ENCODE data around the gene SKA2. TPM values are rescaled to one million over a fixed set of nuclear protein-coding genes. Genes with fewer than 3 reads are reported as not detected.
"Not testable (repeated sequence)": the region's sequence is repeated elsewhere in the genome, so short reads cannot be mapped to it uniquely, and the experiment has no call there.

Gene SKA2
- polyA plus RNA-seq (ENCODE audit: insufficient read length in 4 of 4) = 10 to 100 TPM; 63.5 to 86.4 (median 80.4) TPM

- DNase-seq (ENCODE audit: low read depth in 4 of 4, low spot score in 2 of 4) = peak in 3 of 4 donors; percentile 98 to 99 (median 99)
Measured at GRCh38 chr17:59154721-59155438, at the start of gene SKA2. Gene SKA2 (minus strand): TSS chr17:59155186. CDS start chr17:59155163, 23 bp downstream.

GRCh38 chr17:59202320-59202719, 47.3 kb upstream of the SKA2 start:
- no peak for DNase-seq (ENCODE audit: low read depth in 4 of 4, low spot score in 2 of 4)

DNA sequence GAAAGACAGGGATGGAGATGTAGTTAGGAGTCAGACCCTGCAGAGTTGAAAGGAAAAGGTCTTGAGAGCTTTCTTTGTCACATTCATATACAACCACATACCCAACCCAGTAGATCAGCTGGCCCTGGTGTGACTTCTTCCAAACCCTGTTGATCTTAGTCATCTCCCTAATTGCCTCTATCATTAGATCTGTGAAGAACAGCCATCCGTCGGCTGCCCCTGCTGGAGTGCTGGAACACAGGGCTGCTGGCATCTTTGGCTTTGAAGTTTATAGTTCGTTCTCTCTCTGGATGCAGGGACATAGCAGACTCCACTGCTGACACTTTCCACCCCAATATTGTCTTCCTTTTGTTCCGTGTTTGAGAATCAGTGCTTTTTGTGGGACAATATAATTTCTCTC, 44.4 kb upstream of the SKA2 start:
- DNase-seq (ENCODE audit: low read depth in 4 of 4, low spot score in 2 of 4) = no peak

DNA sequence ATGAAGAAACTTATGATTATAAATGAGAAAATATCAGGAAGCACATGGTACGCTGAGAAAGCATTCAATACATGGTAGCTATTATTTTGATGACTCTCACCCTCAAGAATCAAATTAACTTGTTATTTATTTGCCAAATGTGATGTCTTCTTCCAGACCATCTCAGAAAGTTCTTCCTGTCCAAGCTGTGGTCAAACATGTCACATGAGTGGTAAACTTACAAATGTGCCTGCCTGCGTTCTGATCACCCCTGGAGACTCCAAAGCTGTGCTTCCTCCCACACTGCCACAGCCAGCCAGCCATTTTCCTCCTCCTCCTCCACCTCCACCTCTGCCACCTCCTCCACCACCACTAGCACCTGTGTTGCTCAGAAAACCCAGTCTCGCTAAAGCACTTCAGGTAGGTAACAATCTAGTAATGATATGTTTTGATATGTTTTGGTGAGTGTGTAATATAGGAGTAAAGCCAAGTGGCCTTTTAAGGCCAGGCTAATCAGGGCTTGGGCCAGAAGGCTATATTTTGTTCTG, 38.4 kb upstream of the SKA2 start:
- no peak for DNase-seq (ENCODE audit: low read depth in 4 of 4, low spot score in 2 of 4)

GRCh38 chr17:59190806-59191205, 35.8 kb upstream of the SKA2 start:
- DNase-seq (ENCODE audit: low read depth in 4 of 4, low spot score in 2 of 4) = no peak

- no peak for DNase-seq (ENCODE audit: low read depth in 4 of 4, low spot score in 2 of 4)
Measured at GRCh38 chr17:59186850-59187249, 31.9 kb upstream of the SKA2 start.

- DNase-seq (ENCODE audit: low read depth in 4 of 4, low spot score in 2 of 4) = no peak
Measured at GRCh38 chr17:59185997-59186396, 31.0 kb upstream of the SKA2 start.

DNA sequence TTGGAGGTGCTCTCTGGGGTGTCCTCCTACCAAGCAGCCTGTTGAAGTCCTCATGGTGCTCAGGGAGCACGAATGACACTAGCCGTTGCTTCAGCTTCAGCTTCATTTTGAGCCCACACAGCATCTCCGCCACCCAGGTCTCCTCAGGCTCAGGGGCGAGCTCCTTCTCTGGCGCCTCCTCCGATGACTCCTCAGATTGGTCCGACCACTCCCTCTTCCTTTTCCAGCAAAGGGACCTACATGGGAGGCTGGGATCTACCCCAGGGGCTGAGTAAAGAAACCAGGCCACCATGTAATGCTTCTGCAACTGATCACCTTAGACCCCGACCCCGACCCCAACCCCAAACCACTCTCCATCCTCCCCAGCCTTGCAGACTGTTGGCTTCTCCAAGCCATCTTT, 26.5 kb upstream of the SKA2 start:
- no peak for DNase-seq (ENCODE audit: low read depth in 4 of 4, low spot score in 2 of 4)

DNA sequence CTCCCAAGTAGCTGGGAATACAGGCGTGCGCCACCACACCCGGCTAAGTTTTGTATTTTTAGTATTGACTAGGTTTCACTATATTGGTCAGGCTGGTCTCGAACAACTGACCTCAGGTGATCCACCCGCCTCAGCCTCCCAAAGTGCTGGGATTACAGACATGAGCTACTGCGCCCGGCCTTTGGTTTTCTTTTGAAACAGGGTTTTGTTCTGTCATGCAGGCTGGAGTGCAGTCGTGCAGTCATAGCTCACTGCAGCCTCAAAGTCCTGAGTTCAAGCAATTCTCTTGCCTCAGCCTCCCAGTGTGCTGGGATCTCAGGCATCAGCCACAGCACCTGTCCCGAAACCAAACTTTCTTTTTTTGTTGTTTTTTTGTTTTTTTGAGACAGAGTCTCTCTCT, 25.6 kb upstream of the SKA2 start:
- DNase-seq (ENCODE audit: low read depth in 4 of 4, low spot score in 2 of 4) = no peak

DNA sequence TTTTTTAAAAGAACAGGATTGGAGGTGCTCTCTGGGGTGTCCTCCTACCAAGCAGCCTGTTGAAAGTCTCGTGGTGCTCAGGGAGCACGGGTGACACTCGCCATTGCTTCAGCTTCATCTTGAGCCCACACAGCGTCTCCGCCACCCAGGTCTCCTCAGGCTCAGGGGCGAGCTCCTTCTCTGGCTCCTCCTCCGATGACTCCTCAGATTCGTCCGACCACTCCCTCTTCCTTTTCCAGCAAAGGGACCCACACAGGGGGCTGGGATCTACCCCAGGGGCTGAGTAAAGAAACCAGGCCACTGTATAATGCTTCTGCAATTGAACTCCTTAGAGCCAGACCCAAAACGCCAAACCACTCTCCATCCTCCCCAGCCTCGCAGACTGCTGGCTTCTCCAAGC, 24.6 kb upstream of the SKA2 start:
- DNase-seq (ENCODE audit: low read depth in 4 of 4, low spot score in 2 of 4) = not testable (repeated sequence)

- DNase-seq (ENCODE audit: low read depth in 4 of 4, low spot score in 2 of 4) = no peak
Measured at GRCh38 chr17:59178266-59178985, 23.4 kb upstream of the SKA2 start.

GRCh38 chr17:59175076-59175475, 20.1 kb upstream of the SKA2 start:
- no peak for DNase-seq (ENCODE audit: low read depth in 4 of 4, low spot score in 2 of 4)

DNA sequence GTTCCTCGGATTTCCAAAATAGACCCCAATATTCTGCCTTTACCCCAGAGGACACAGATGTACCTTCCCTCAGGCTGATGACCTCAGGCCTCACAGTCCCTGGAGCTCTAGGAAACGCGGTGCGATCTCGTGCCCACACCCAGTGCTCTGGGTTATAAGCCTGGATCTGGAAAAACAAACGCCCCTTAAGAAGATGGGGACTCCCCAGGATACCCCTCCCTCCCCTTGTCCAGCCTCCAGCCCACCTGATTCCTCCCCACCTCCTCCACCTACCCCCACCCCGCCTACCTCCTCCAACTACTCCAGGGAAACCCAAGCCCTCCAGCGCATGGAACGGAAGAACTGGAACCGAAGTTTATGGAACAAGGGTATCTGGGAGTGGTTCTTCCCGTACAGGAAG, 19.7 kb upstream of the SKA2 start:
- no peak for DNase-seq (ENCODE audit: low read depth in 4 of 4, low spot score in 2 of 4)

DNA sequence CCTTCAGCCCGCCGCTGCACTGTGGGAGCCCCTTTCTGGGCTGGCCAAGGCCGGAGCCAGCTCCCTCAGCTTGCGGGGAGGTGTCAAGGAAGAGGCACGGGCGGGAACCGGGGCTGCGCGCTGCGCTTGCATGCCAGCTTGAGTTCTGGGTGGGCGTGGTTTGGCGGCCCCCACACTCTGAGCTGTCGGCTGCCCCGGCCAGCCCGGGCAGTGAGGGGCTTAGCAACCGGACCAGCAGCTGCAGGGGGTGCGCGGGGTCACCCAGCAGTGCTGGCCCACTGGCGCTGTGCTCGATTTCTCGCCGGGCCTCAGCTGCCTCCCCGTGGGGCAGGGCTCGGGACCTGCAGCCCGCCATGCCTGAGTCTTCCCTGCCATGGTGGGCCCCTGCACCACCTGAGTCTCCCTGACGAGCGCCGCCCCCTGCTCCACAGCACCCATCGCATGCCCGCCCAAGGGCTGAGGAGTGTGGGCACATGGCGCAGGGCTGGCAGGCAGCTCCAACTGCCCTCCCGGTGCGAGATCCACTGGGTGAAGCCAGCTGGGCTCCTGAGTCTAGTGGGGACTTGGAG, 17.5 kb upstream of the SKA2 start:
- no peak for DNase-seq (ENCODE audit: low read depth in 4 of 4, low spot score in 2 of 4)

GRCh38 chr17:59167571-59168001, 12.6 kb upstream of the SKA2 start:
- no peak for DNase-seq (ENCODE audit: low read depth in 4 of 4, low spot score in 2 of 4)

- DNase-seq (ENCODE audit: low read depth in 4 of 4, low spot score in 2 of 4) = no peak
Measured at GRCh38 chr17:59165933-59166342, 11.0 kb upstream of the SKA2 start.

GRCh38 chr17:59161477-59161876, 6.5 kb upstream of the SKA2 start:
- DNase-seq (ENCODE audit: low read depth in 4 of 4, low spot score in 2 of 4) = no peak

DNA sequence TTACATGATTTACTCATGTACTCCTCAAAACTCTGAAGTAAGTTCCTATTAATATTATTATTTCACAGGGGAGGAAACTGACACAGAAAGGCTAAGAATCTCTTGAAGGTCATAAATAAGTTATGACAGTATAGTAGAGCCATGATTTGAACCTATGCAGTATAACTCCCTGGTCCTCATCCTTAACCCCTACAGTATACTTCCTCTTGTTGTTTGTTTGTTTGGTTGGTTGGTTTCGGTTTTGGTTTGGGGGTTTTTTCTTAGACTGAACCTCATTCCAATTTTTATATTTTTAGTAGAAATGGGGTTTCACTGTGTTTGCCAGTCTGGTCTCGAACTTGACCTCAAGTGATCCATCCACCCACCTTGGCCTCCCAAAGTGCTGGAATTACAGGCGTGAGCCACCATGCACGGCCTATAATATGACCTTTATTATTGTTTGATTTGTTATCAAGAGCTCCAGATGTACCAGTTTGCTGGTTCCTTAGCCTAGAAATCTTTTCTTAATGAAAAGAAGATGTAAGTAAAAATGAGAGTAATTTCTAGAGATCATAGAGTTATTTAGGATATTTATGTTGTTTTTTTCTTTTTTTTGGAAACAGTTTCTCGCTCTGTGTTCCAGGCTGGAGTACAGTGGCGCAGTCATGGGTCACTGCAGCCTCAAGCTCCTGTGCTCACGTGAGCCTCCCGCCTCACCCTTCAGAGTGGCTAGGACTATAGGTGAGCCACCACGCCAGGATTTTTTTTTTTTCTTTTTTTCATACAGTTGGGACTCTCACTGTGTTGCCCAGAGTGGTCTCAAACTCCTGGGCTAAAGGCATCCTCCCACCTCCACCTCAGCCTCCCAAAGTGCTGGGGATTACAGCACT, 5.4 kb upstream of the SKA2 start:
- DNase-seq (ENCODE audit: low read depth in 4 of 4, low spot score in 2 of 4) = no peak

- DNase-seq (ENCODE audit: low read depth in 4 of 4, low spot score in 2 of 4) = peak in 2 of 4 donors; percentile 99
Measured at GRCh38 chr17:59155439-59156177, 622 bp upstream of the SKA2 start, which contains the start of gene PRR11. Gene PRR11 (plus strand): TSS chr17:59155746. CDS start chr17:59169753, 14,007 bp downstream.

- peak in 3 of 4 donors; percentile 43 to 62 (median 44) for DNase-seq (ENCODE audit: low read depth in 4 of 4, low spot score in 2 of 4)
Measured at GRCh38 chr17:59154292-59154720, 680 bp downstream of the SKA2 start.

Measured in left renal cortex interstitium (tissue), 4 donors.